ENCODE results near the gene ZFX. TPM values are rescaled to one million over a fixed set of nuclear protein-coding genes. Genes with fewer than 3 reads are reported as not detected.

The ZFX gene
- total and polyA plus RNA-seq, 8 donors = 4.4 to 40.3 (median 23.9) TPM

DNA sequence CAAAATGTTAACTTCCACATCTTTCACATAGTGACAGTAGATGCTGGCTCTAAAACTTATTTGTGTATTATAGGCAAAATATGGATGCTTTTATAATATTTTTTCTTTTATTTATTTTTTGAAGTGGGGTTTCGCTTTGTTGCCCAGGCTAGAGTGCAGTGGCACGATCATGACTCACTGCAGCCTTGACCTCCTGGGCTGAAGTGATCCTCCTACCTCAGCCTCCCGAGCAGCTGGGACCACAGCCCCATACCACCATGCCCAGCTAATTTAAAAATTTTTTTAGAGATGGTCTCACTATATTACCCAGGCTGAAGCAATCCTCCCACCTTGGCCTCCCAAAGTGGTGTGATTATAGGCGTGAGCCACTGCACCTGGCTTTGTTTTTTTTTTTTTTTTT lies 48.6 kb downstream of the ZFX start:
- DNase-seq (no peak), ATAC-seq (no peak), FAIRE-seq (no peak)
- no peaks in the 10 kb centered on the region for H3K36me3 ChIP-seq
- no peak overlapping the region for H3K27ac ChIP-seq
- no peaks in the 10 kb centered on the region for H3K9me3 ChIP-seq
- intact Hi-C loops (cut with DNase I) = no loop called here
- H3K4me1 ChIP-seq = peaks cover 24 to 26% (median 24%) of the 10 kb centered on the region in 3 donors
- no peaks in the 10 kb centered on the region for H3K27me3 ChIP-seq
- 83 to 93% methylated on average over 4 of the region's 4 CpGs for WGBS, 2 donors
- TF ChIP-seq, protein P1, sequence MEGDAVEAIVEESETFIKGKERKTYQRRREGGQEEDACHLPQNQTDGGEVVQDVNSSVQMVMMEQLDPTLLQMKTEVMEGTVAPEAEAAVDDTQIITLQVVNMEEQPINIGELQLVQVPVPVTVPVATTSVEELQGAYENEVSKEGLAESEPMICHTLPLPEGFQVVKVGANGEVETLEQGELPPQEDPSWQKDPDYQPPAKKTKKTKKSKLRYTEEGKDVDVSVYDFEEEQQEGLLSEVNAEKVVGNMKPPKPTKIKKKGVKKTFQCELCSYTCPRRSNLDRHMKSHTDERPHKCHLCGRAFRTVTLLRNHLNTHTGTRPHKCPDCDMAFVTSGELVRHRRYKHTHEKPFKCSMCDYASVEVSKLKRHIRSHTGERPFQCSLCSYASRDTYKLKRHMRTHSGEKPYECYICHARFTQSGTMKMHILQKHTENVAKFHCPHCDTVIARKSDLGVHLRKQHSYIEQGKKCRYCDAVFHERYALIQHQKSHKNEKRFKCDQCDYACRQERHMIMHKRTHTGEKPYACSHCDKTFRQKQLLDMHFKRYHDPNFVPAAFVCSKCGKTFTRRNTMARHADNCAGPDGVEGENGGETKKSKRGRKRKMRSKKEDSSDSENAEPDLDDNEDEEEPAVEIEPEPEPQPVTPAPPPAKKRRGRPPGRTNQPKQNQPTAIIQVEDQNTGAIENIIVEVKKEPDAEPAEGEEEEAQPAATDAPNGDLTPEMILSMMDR (IDR thresholded peaks at IDR 0.05) = no peak
- H3K4me3 ChIP-seq = no peak overlapping the region

GRCh38 chrX:24200133-24200532 lies 50.6 kb downstream of the ZFX start:
- 54 to 66% methylated on average over 2 of the region's 2 CpGs for WGBS, 2 donors
- Histone ChIP-seq H3K4me3 (no peak overlapping the region), H3K27me3 (no peaks in the 10 kb centered on the region), H3K9me3 (no peaks in the 10 kb centered on the region), H3K27ac (no peak overlapping the region), H3K36me3 (no peaks in the 10 kb centered on the region), H3K4me1 (peaks cover 24 to 34% (median 32%) of the 10 kb centered on the region in 3 donors)
- intact Hi-C loops (cut with DNase I) = no loop called here
- ATAC-seq = no peak
- no peak for DNase-seq
- TF ChIP-seq, protein P1 (IDR thresholded peaks at IDR 0.05) = no peak
- FAIRE-seq = no peak

DNA sequence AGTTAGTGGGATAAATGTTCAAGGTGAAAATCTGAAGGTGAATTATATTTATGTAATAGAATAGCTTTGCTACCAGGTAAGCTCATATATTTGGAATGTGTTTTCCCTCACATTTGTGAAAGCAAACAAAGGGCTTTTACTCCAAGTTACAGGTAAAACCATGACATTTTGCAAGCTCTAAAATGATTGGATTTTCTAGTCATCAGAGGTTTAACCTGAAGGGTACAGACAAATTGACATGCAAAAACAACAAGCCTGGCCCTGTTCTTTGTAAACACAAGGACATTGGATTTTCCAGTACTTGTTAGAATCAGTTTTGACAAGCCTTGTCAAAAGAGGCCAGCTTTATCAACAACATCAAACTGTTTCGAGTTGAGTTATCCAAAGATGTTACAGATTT lies 51.7 kb downstream of the ZFX start:
- no peak for FAIRE-seq
- H3K27ac ChIP-seq = peak overlapping the region in 2 of 4 donors; percentile 12 to 30
- intact Hi-C loops (cut with DNase I) = no loop called here
- DNase-seq = no peak
- TF ChIP-seq, protein P1 (IDR thresholded peaks at IDR 0.05) = no peak
- no peak overlapping the region for H3K4me3 ChIP-seq
- no peaks in the 10 kb centered on the region for H3K27me3 ChIP-seq
- no peaks in the 10 kb centered on the region for H3K9me3 ChIP-seq
- WGBS, 2 donors = 9 to 14% methylated on average over 1 of the region's 1 CpG
- H3K36me3 ChIP-seq = no peaks in the 10 kb centered on the region
- peaks cover 24 to 36% (median 32%) of the 10 kb centered on the region in 3 donors for H3K4me1 ChIP-seq
- ATAC-seq = peak in 3 of 4 donors; percentile 15 to 30 (median 22)

DNA sequence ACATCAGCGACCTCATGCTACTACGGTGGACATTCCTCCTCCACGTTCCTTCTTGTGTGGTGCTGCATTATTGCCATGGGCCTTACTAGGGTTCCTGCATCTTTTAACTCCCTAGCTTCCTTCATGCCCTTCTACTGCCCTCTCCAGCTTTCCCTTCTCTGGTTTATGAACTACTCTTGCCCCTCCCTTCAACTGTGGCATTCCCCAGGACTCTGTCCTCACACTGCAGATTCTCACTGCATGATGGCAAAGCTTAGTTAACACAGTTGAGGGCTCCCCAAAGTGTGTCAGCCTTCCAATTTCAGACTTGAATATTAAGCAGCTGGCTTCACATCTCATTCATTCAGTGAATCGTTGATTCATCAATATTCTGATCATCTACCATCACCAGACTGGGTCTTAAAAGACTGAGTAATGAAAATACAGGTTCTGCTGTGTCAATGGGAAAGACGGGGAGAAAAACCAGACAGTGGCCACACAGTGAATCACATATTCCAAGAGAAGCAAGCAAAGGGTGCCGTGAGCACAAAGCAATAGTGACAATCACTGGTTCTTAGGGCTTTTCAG lies 53.0 kb downstream of the ZFX start:
- Histone ChIP-seq H3K27me3 (no peaks in the 10 kb centered on the region), H3K4me1 (peaks cover 24 to 36% (median 32%) of the 10 kb centered on the region in 3 donors), H3K4me3 (no peak overlapping the region), H3K9me3 (no peaks in the 10 kb centered on the region), H3K27ac (peak overlapping the region in 2 of 4 donors; percentile 30), H3K36me3 (peaks cover 0 to 3% (median 0%) of the 10 kb centered on the region in 3 donors)
- DNase-seq (no peak), FAIRE-seq (no peak), ATAC-seq (peak in 2 of 4 donors; percentile 19 to 42)
- intact Hi-C loops (cut with DNase I) = no loop called here
- WGBS, 2 donors = 54 to 83% methylated on average over 6 of the region's 6 CpGs
- TF ChIP-seq, protein P1 (IDR thresholded peaks at IDR 0.05) = no peak

- peaks cover 24 to 36% (median 32%) of the 10 kb centered on the region in 3 donors for H3K4me1 ChIP-seq
- FAIRE-seq (no peak), DNase-seq (peak in 3 of 6 donors; percentile 42 to 48 (median 44)), ATAC-seq (peak; percentile 66 to 86 (median 82))
- H3K9me3 ChIP-seq = no peaks in the 10 kb centered on the region
- TF ChIP-seq, protein P1 (IDR thresholded peaks at IDR 0.05) = no peak
- intact Hi-C loops (cut with DNase I) = no loop called here
- H3K27ac ChIP-seq = peak overlapping the region in 2 of 4 donors; percentile 23 to 30
- no peaks in the 10 kb centered on the region for H3K27me3 ChIP-seq
- peaks cover 0 to 10% (median 0%) of the 10 kb centered on the region in 3 donors for H3K36me3 ChIP-seq
- 49 to 72% methylated on average over 13 of the region's 13 CpGs for WGBS, 2 donors
- no peak overlapping the region for H3K4me3 ChIP-seq
Observed at GRCh38 chrX:24203072-24203808, 53.7 kb downstream of the ZFX start.

Data from pancreas (tissue), 10 donors.